Sigmoid colon (tissue), 4 donors: ENCODE data around the gene PLCE1.

Experiments used
- POLR2A ChIP-seq, 2 donors: fragments of 450-650 bp; IDR thresholded peaks; one replicate each; pipeline ENCODE4 v1.6.1; 2016; ENCODE audit warnings: antibody characterized with exemption in 2 of 2, mild to moderate bottlenecking in 2 of 2, moderate library complexity in 2 of 2
- POLR2AphosphoS5 ChIP-seq, 4 donors: sonication (generic); formaldehyde crosslinking; IDR thresholded peaks; one replicate each; pipeline ENCODE4 v1.6.1; 2017; ENCODE audit warnings: antibody characterized with exemption in 4 of 4
- TF ChIP-seq, protein P1 (sequence below), 4 experiments: fragments of 450-650 bp in 3 of 4; fragments of 200-600 bp in 1 of 4; IDR thresholded peaks; one replicate each; pipeline ENCODE4 v1.5.1; 2016 to 2019; ENCODE audit warnings: antibody characterized with exemption in 4 of 4, mild to moderate bottlenecking in 3 of 4, moderate library complexity in 2 of 4

DNA sequence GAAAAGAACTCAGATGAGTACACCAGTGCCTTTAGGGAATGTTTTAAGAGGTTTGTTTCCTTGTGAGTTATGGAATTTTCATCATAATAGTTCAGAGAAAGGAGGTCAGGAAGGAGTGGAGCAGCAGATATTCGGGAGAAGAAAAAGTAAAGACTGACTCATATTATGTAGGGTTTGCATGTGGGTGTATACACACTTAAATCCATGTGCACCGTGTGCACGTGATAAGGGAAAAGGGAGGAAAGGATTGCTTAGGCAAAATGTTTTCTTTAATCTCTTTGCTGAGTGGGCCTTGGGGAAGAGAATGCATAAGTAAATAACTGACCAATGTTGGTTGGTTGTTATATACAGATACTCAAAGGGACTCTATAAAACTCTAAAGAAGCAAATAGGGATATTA is 30.2 kb downstream of the PLCE1 start:
- TF ChIP-seq POLR2A (IDR thresholded peaks at IDR 0.05) (no peak), POLR2AphosphoS5 (IDR thresholded peaks at IDR 0.05) (no peak)
- TF ChIP-seq, protein P1, sequence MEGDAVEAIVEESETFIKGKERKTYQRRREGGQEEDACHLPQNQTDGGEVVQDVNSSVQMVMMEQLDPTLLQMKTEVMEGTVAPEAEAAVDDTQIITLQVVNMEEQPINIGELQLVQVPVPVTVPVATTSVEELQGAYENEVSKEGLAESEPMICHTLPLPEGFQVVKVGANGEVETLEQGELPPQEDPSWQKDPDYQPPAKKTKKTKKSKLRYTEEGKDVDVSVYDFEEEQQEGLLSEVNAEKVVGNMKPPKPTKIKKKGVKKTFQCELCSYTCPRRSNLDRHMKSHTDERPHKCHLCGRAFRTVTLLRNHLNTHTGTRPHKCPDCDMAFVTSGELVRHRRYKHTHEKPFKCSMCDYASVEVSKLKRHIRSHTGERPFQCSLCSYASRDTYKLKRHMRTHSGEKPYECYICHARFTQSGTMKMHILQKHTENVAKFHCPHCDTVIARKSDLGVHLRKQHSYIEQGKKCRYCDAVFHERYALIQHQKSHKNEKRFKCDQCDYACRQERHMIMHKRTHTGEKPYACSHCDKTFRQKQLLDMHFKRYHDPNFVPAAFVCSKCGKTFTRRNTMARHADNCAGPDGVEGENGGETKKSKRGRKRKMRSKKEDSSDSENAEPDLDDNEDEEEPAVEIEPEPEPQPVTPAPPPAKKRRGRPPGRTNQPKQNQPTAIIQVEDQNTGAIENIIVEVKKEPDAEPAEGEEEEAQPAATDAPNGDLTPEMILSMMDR (IDR thresholded peaks at IDR 0.05): no peak
